TTC549 (cell line): ENCODE data around the gene HOXB5.

ENCODE experiments used
- FAIRE-seq: peaks from 2 replicates; lab custom pipeline; 2012; peaks lifted over from hg19 to GRCh38; lab: Jason Lieb, UNC

The HOXB5 gene

GRCh38 chr17:48589060-48589830, 4.3 kb downstream of the HOXB5 start:
- no peak for FAIRE-seq

- no peak for FAIRE-seq
These were observed 5.1 kb downstream of the HOXB5 start for GRCh38 chr17:48588528-48588927.

GRCh38 chr17:48588074-48588415, 5.5 kb downstream of the HOXB5 start:
- no peak for FAIRE-seq

GRCh38 chr17:48587276-48588073, 6.1 kb downstream of the HOXB5 start:
- FAIRE-seq: no peak

GRCh38 chr17:48586355-48587258, 7.0 kb downstream of the HOXB5 start:
- FAIRE-seq: no peak

GRCh38 chr17:48584223-48584741, 9.3 kb downstream of the HOXB5 start:
- FAIRE-seq: no peak

- FAIRE-seq: no peak
These were observed 9.8 kb downstream of the HOXB5 start for GRCh38 chr17:48583708-48584222.

GRCh38 chr17:48582750-48583069, 10.9 kb downstream of the HOXB5 start:
- FAIRE-seq: no peak

- FAIRE-seq: no peak
These were observed 13.6 kb downstream of the HOXB5 start for GRCh38 chr17:48579760-48580554.

GRCh38 chr17:48579471-48579759, 14.2 kb downstream of the HOXB5 start:
- FAIRE-seq: no peak

GRCh38 chr17:48578616-48579470, 14.7 kb downstream of the HOXB5 start:
- no peak for FAIRE-seq

GRCh38 chr17:48577946-48578615, 15.5 kb downstream of the HOXB5 start, which contains the start of gene HOXB4:
Gene HOXB4, minus strand, starts transcription at chr17:48578350. Its CDS starts 31 bp downstream, at chr17:48578319.
- FAIRE-seq: no peak

GRCh38 chr17:48577330-48577945, 16.1 kb downstream of the HOXB5 start:
- FAIRE-seq: no peak

GRCh38 chr17:48576479-48577309, 16.9 kb downstream of the HOXB5 start:
- FAIRE-seq: no peak

GRCh38 chr17:48575673-48576478, 17.7 kb downstream of the HOXB5 start:
- no peak for FAIRE-seq

GRCh38 chr17:48575066-48575582, 18.5 kb downstream of the HOXB5 start:
- no peak for FAIRE-seq

- FAIRE-seq: no peak
These were observed 19.0 kb downstream of the HOXB5 start for GRCh38 chr17:48574505-48575065.
